IMR-90 (cell line): ENCODE measurements around the gene SGPL1.

Experiments
- BHLHE40 ChIP-seq: fragments of 150-350 bp; IDR thresholded peaks from 2 replicates; pipeline ENCODE4 v1.6.1; 2016; ENCODE audit warnings: mild to moderate bottlenecking, low read depth, low read length
- CEBPB ChIP-seq: IDR thresholded peaks from 2 replicates; pipeline ENCODE4 v1.6.1; 2012; ENCODE audit warnings: low read depth, low read length, improper control_type of control experiment
- CHD1 ChIP-seq: IDR thresholded peaks from 2 replicates; pipeline ENCODE4 v1.6.1; 2012; ENCODE audit warnings: low read depth, low read length, improper control_type of control experiment
- CTCF ChIP-seq: conservative IDR thresholded peaks from 2 replicates; pipeline ENCODE4 v1.5.1; 2012; ENCODE audit warnings: mild to moderate bottlenecking, low read depth, low read length, improper control_type of control experiment
- ELK1 ChIP-seq: fragments of 150-350 bp; IDR thresholded peaks from 2 replicates; pipeline ENCODE4 v1.6.1; 2016; ENCODE audit warnings: low read depth, mild to moderate bottlenecking, low read length, moderate library complexity, borderline replicate concordance
- FOS ChIP-seq: fragments of 150-350 bp; IDR thresholded peaks from 2 replicates; pipeline ENCODE4 v1.6.1; 2016; ENCODE audit warnings: low read depth, low read length
- MAZ ChIP-seq: IDR thresholded peaks from 2 replicates; pipeline ENCODE4 v1.6.1; 2012; ENCODE audit warnings: low read depth, mild to moderate bottlenecking, low read length, improper control_type of control experiment, moderate library complexity, borderline replicate concordance
- MXI1 ChIP-seq: IDR thresholded peaks from 2 replicates; pipeline ENCODE4 v1.6.1; 2012; ENCODE audit warnings: low read depth, mild to moderate bottlenecking, low read length, moderate library complexity, borderline replicate concordance
- POLR2A ChIP-seq: IDR thresholded peaks from 2 replicates; pipeline ENCODE4 v1.6.1; 2012; ENCODE audit warnings: mild to moderate bottlenecking, low read depth, low read length
- RAD21 ChIP-seq: IDR thresholded peaks from 2 replicates; pipeline ENCODE4 v1.6.1; 2012; ENCODE audit warnings: low read length, improper control_type of control experiment
- RFX5 ChIP-seq: IDR thresholded peaks from 2 replicates; pipeline ENCODE4 v1.8.0; 2012; ENCODE audit warnings: low read depth, mild to moderate bottlenecking, low read length, moderate library complexity
- USF2 ChIP-seq: fragments of 150-350 bp; IDR thresholded peaks from 2 replicates; pipeline ENCODE4 v1.6.1; 2017; ENCODE audit warnings: mild to moderate bottlenecking, antibody characterized with exemption, low read length, low read depth

- TF ChIP-seq CTCF (no peak), RFX5 (no peak), CHD1 (no peak), BHLHE40 (no peak), MAZ (no peak), POLR2A (no peak), MXI1 (no peak), ELK1 (no peak), USF2 (no peak), CEBPB (no peak), RAD21 (no peak), FOS (no peak)
Measured at GRCh38 chr10:70879207-70879606, 63.5 kb downstream of the SGPL1 start.
